ENCODE results near the gene CCDC50.

The CCDC50 gene

GRCh38 chr3:191398607-191399006 lies 69.4 kb downstream of the CCDC50 start:
- Histone ChIP-seq H3K79me2 (ENCODE audit: low read length) (no peaks in the 10 kb centered on the region), H3K4me1 (ENCODE audit: low read length) (no peaks in the 10 kb centered on the region)
- no peak for TF ChIP-seq EZH2phosphoT487 (IDR thresholded peaks at IDR 0.05; ENCODE audit: low read length)
- TF ChIP-seq, protein P1, sequence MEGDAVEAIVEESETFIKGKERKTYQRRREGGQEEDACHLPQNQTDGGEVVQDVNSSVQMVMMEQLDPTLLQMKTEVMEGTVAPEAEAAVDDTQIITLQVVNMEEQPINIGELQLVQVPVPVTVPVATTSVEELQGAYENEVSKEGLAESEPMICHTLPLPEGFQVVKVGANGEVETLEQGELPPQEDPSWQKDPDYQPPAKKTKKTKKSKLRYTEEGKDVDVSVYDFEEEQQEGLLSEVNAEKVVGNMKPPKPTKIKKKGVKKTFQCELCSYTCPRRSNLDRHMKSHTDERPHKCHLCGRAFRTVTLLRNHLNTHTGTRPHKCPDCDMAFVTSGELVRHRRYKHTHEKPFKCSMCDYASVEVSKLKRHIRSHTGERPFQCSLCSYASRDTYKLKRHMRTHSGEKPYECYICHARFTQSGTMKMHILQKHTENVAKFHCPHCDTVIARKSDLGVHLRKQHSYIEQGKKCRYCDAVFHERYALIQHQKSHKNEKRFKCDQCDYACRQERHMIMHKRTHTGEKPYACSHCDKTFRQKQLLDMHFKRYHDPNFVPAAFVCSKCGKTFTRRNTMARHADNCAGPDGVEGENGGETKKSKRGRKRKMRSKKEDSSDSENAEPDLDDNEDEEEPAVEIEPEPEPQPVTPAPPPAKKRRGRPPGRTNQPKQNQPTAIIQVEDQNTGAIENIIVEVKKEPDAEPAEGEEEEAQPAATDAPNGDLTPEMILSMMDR (IDR thresholded peaks at IDR 0.05; ENCODE audit: low read length) = no peak
- no peak for TF ChIP-seq EZH2 (optimal IDR thresholded peaks at IDR 0.05; ENCODE audit: low read depth, low read length)

DNA sequence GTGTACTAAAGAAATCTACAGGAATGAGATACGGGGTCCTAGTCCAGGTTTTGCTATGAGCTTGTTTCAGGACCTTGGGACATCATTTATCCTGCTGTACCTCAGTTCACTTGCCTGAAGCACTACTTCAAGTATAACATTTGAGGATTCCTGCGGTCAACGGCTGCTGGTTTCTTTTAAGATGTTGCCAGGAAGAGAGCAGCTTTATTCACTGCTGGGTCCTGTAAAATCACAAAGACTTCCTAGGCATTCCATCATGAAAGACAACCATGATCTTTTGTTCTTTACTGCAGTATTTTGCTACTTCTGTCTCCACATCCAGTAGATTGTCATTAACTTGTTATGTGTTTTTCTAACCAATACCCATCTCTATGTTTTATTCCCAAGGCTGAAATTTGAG lies 70.7 kb downstream of the CCDC50 start:
- H3F3A ChIP-seq (ENCODE audit: insufficient read depth, low read length) = no peaks in the 10 kb centered on the region
- no peak for DNase-seq

More at GRCh38 chr3:191398607-191399006, 69.4 kb downstream of the CCDC50 start:
- H4K20me1 ChIP-seq (ENCODE audit: insufficient read depth, low read length) = no peaks in the 10 kb centered on the region
- H3K36me3 ChIP-seq (replicated peaks; ENCODE audit: insufficient read depth, low read length) = no peaks in the 10 kb centered on the region
- no peak for DNase-seq
- H2AFZ ChIP-seq (ENCODE audit: low read length) = no peak overlapping the region
- no peak overlapping the region for H3K27ac ChIP-seq (ENCODE audit: low read length)
- no peaks in the 10 kb centered on the region for H3K27me3 ChIP-seq (replicated peaks; ENCODE audit: insufficient read depth, low read length)
- no peaks in the 10 kb centered on the region for H3F3A ChIP-seq (ENCODE audit: insufficient read depth, low read length)
- no peaks in the 10 kb centered on the region for H3K9me3 ChIP-seq (replicated peaks; ENCODE audit: insufficient read depth, low read length)
- no peak overlapping the region for H3K9ac ChIP-seq (ENCODE audit: low read length)
- no peaks in the 10 kb centered on the region for H3K9me2 ChIP-seq (replicated peaks; ENCODE audit: insufficient read depth, low read length)
- H3K4me2 ChIP-seq (ENCODE audit: low read depth, low read length) = no peak overlapping the region
- no peak overlapping the region for H3K4me3 ChIP-seq (ENCODE audit: low read length)

DNA sequence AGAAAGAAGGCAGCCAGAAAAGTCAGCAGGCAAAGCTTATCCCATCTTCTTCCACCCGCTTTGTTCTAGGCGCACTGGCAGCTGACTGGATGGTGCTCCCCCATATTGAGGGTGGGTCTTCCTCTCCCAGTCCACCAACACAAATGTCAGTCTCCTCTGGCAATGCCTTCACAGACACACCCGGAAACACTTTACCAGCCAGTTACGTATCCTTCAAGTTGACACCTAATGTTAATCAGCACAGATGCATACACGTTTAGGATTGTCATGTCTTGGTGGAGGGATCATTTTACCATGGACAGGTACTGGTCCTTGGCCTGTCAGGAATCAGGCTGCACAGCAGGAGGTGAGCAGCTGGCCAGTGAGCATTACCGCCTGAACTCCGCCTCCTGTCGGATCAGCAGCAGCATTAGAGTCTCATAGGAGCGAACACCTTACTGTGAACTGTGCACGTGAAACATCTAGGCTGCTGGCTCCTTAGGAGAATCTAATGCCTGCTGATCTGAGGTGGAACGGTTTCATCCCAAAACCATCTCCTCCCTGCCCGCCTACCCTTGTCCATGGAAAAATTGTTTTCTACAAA lies 72.7 kb downstream of the CCDC50 start:
- no peak overlapping the region for H3K4me3 ChIP-seq (ENCODE audit: low read length)
- no peaks in the 10 kb centered on the region for H3K36me3 ChIP-seq (replicated peaks; ENCODE audit: insufficient read depth, low read length)
- H3K9me3 ChIP-seq (replicated peaks; ENCODE audit: insufficient read depth, low read length) = no peaks in the 10 kb centered on the region
- H3K4me2 ChIP-seq (ENCODE audit: low read depth, low read length) = no peak overlapping the region
- H4K20me1 ChIP-seq (ENCODE audit: insufficient read depth, low read length) = no peaks in the 10 kb centered on the region
- no peak for DNase-seq
- H3K27ac ChIP-seq (ENCODE audit: low read length) = no peak overlapping the region
- no peak overlapping the region for H3K9ac ChIP-seq (ENCODE audit: low read length)
- no peaks in the 10 kb centered on the region for H3K27me3 ChIP-seq (replicated peaks; ENCODE audit: insufficient read depth, low read length)
- H3F3A ChIP-seq (ENCODE audit: insufficient read depth, low read length) = no peaks in the 10 kb centered on the region
- H3K4me1 ChIP-seq (ENCODE audit: low read length) = no peaks in the 10 kb centered on the region
- no peaks in the 10 kb centered on the region for H3K9me2 ChIP-seq (replicated peaks; ENCODE audit: insufficient read depth, low read length)
- no peak overlapping the region for H2AFZ ChIP-seq (ENCODE audit: low read length)
- TF ChIP-seq EZH2 (optimal IDR thresholded peaks at IDR 0.05; ENCODE audit: low read depth, low read length) (no peak), EZH2phosphoT487 (IDR thresholded peaks at IDR 0.05; ENCODE audit: low read length) (no peak)
- TF ChIP-seq, protein P1 (IDR thresholded peaks at IDR 0.05; ENCODE audit: low read length) = no peak
- no peaks in the 10 kb centered on the region for H3K79me2 ChIP-seq (ENCODE audit: low read length)

More for the DNA sequence above, 70.7 kb downstream of the CCDC50 start:
- no peak overlapping the region for H3K4me3 ChIP-seq (ENCODE audit: low read length)
- H3K4me2 ChIP-seq (ENCODE audit: low read depth, low read length) = no peak overlapping the region
- H4K20me1 ChIP-seq (ENCODE audit: insufficient read depth, low read length) = no peaks in the 10 kb centered on the region
- H3K27me3 ChIP-seq (replicated peaks; ENCODE audit: insufficient read depth, low read length) = no peaks in the 10 kb centered on the region
- no peaks in the 10 kb centered on the region for H3K36me3 ChIP-seq (replicated peaks; ENCODE audit: insufficient read depth, low read length)
- no peaks in the 10 kb centered on the region for H3K9me2 ChIP-seq (replicated peaks; ENCODE audit: insufficient read depth, low read length)
- H3K9ac ChIP-seq (ENCODE audit: low read length) = no peak overlapping the region
- TF ChIP-seq, protein P1 (IDR thresholded peaks at IDR 0.05; ENCODE audit: low read length) = no peak
- no peak for TF ChIP-seq EZH2phosphoT487 (IDR thresholded peaks at IDR 0.05; ENCODE audit: low read length)
- no peak for TF ChIP-seq EZH2 (optimal IDR thresholded peaks at IDR 0.05; ENCODE audit: low read depth, low read length)
- H3K27ac ChIP-seq (ENCODE audit: low read length) = no peak overlapping the region
- H3K79me2 ChIP-seq (ENCODE audit: low read length) = no peaks in the 10 kb centered on the region
- H3K9me3 ChIP-seq (replicated peaks; ENCODE audit: insufficient read depth, low read length) = no peaks in the 10 kb centered on the region
- H2AFZ ChIP-seq (ENCODE audit: low read length) = no peak overlapping the region
- no peaks in the 10 kb centered on the region for H3K4me1 ChIP-seq (ENCODE audit: low read length)
